DOHH2 (cell line): ENCODE measurements around the gene METTL23.
"Not testable (repeated sequence)": the region's sequence is repeated elsewhere in the genome, so short reads cannot be mapped to it uniquely, and the experiment has no call there.

Source experiments
- H3F3A ChIP-seq: fragments of 200-600 bp; sonication (generic), shearing (Covaris generic); 2 replicates; pipeline ENCODE4 v1.6.0; 2016; ENCODE audit warnings: antibody characterized with exemption, mild to moderate bottlenecking; ENCODE audit not compliant: control insufficient read depth, insufficient read depth
- H3K27ac ChIP-seq: fragments of 200-600 bp; sonication (generic); 2 replicates; pipeline ENCODE4 v1.5.1; 2014; ENCODE audit warnings: low read depth, mild to moderate bottlenecking, low read length, moderate library complexity
- H3K27me3 ChIP-seq: fragments of 200-600 bp; sonication (generic); 2 replicates; pipeline ENCODE4 v1.6.1; 2014; ENCODE audit warnings: mild to moderate bottlenecking, low read length, mixed read lengths; ENCODE audit not compliant: control insufficient read depth
- H3K36me3 ChIP-seq: fragments of 200-600 bp; sonication (generic); 2 replicates; pipeline ENCODE4 v1.6.1; 2014; ENCODE audit warnings: mild to moderate bottlenecking, low read length, moderate library complexity, mixed read lengths; ENCODE audit not compliant: control insufficient read depth
- H3K4me1 ChIP-seq: fragments of 200-600 bp; sonication (generic); 2 replicates; pipeline ENCODE4 v1.6.1; 2014; ENCODE audit warnings: mild to moderate bottlenecking, low read length, mixed read lengths; ENCODE audit not compliant: control insufficient read depth
- H3K4me2 ChIP-seq: fragments of 200-600 bp; sonication (generic); 2 replicates; pipeline ENCODE4 v1.6.0; 2014; ENCODE audit warnings: mild to moderate bottlenecking, low read length, moderate library complexity
- H3K4me3 ChIP-seq: fragments of 200-600 bp; sonication (generic); 2 replicates; pipeline ENCODE4 v1.5.1; 2014; ENCODE audit warnings: mild to moderate bottlenecking, low read length, mixed read lengths
- H3K79me2 ChIP-seq: fragments of 200-600 bp; sonication (generic); 2 replicates; pipeline ENCODE4 v1.6.1; 2014; ENCODE audit warnings: mild to moderate bottlenecking, low read length, mixed read lengths; ENCODE audit not compliant: control insufficient read depth
- H3K9me2 ChIP-seq: fragments of 200-600 bp; sonication (generic); replicated peaks from 2 replicates; pipeline ENCODE4 v1.6.1; 2014; ENCODE audit warnings: mild to moderate bottlenecking, low read length, mixed read lengths; ENCODE audit not compliant: control insufficient read depth
- H3K9me3 ChIP-seq: fragments of 200-600 bp; sonication (generic); 2 replicates; pipeline ENCODE4 v1.6.1; 2014; ENCODE audit warnings: antibody characterized with exemption, low read length, mixed read lengths; ENCODE audit not compliant: control insufficient read depth, insufficient read depth
- H4K20me1 ChIP-seq: fragments of 200-600 bp; sonication (generic); 2 replicates; pipeline ENCODE4 v1.6.0; 2014; ENCODE audit warnings: low read depth, mild to moderate bottlenecking, antibody characterized with exemption, low read length, moderate library complexity; ENCODE audit not compliant: control insufficient read depth, insufficient read depth
- EZH2phosphoT487 ChIP-seq: fragments of 200-600 bp; sonication (generic); IDR thresholded peaks from 2 replicates; pipeline ENCODE4 v1.6.1; 2017; ENCODE audit warnings: borderline replicate concordance, mild to moderate bottlenecking, antibody characterized with exemption, low read length, moderate library complexity, mixed read lengths
- TF ChIP-seq, protein P1 (sequence below): fragments of 200-600 bp; sonication (generic); IDR thresholded peaks from one replicate; pipeline ENCODE4 v1.5.1; 2014; ENCODE audit warnings: antibody characterized with exemption, mild to moderate bottlenecking, low read depth, low read length; ENCODE audit not compliant: poor library complexity, severe bottlenecking

METTL23 gene

GRCh38 chr17:76696763-76697701 lies 29.6 kb upstream of the METTL23 start:
- H3K9me3 ChIP-seq, result no peaks in the 10 kb centered on the region
- no peaks in the 10 kb centered on the region for H3K36me3 ChIP-seq
- no peaks in the 10 kb centered on the region for H3K4me1 ChIP-seq
- no peak for TF ChIP-seq EZH2phosphoT487
- TF ChIP-seq, protein P1, sequence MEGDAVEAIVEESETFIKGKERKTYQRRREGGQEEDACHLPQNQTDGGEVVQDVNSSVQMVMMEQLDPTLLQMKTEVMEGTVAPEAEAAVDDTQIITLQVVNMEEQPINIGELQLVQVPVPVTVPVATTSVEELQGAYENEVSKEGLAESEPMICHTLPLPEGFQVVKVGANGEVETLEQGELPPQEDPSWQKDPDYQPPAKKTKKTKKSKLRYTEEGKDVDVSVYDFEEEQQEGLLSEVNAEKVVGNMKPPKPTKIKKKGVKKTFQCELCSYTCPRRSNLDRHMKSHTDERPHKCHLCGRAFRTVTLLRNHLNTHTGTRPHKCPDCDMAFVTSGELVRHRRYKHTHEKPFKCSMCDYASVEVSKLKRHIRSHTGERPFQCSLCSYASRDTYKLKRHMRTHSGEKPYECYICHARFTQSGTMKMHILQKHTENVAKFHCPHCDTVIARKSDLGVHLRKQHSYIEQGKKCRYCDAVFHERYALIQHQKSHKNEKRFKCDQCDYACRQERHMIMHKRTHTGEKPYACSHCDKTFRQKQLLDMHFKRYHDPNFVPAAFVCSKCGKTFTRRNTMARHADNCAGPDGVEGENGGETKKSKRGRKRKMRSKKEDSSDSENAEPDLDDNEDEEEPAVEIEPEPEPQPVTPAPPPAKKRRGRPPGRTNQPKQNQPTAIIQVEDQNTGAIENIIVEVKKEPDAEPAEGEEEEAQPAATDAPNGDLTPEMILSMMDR, result no peak
- no peak overlapping the region for H3K27ac ChIP-seq
- H3F3A ChIP-seq, result no peaks in the 10 kb centered on the region
- H3K4me2 ChIP-seq, result no peak overlapping the region
- no peak overlapping the region for H3K4me3 ChIP-seq
- no peaks in the 10 kb centered on the region for H3K9me2 ChIP-seq
- H3K27me3 ChIP-seq, result peaks cover 39% of the 10 kb centered on the region
- H3K79me2 ChIP-seq, result no peaks in the 10 kb centered on the region
- H4K20me1 ChIP-seq, result no peaks in the 10 kb centered on the region

GRCh38 chr17:76697702-76698465 lies 28.8 kb upstream of the METTL23 start:
- Histone ChIP-seq H3K9me3 (no peaks in the 10 kb centered on the region), H3K4me3 (no peak overlapping the region), H3K4me2 (no peak overlapping the region), H3K27me3 (peaks cover 36% of the 10 kb centered on the region), H3F3A (no peaks in the 10 kb centered on the region), H4K20me1 (no peaks in the 10 kb centered on the region), H3K4me1 (no peaks in the 10 kb centered on the region), H3K36me3 (no peaks in the 10 kb centered on the region), H3K27ac (no peak overlapping the region), H3K9me2 (no peaks in the 10 kb centered on the region), H3K79me2 (no peaks in the 10 kb centered on the region)
- TF ChIP-seq, protein P1, result no peak
- no peak for TF ChIP-seq EZH2phosphoT487

DNA sequence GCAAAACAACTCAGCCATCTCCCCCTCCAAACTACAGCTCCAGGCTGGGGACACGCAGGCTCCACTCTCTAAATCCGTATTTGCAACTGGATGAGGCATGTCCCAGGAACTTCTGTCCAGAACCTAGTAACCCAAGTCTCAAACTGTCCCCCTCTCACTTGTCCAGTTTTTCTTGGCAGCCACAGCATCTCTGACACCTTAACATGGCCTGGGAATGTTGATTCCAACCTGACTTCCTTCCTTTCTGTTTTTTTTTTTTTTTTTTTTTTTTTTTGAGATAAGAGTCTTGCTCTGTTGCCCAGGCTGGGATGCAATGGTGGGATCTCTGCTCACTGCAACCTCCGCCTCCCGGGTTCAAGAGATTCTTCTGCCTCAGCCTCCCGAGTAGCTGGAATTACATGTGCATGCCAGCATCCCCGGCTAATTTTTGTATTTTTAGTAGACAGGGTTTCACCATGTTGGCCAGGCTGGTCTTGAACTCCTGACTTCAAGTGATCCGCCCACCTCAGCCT lies 28.1 kb upstream of the METTL23 start:
- not testable (repeated sequence) for H3F3A ChIP-seq, H4K20me1 ChIP-seq

GRCh38 chr17:76700270-76700616 lies 26.4 kb upstream of the METTL23 start:
- Histone ChIP-seq H3K4me2 (no peak overlapping the region), H3K4me3 (no peak overlapping the region), H3K36me3 (no peaks in the 10 kb centered on the region), H3K9me3 (no peaks in the 10 kb centered on the region), H3F3A (no peaks in the 10 kb centered on the region), H3K4me1 (no peaks in the 10 kb centered on the region), H3K27ac (no peak overlapping the region), H4K20me1 (no peaks in the 10 kb centered on the region), H3K9me2 (no peaks in the 10 kb centered on the region), H3K27me3 (peaks cover 33% of the 10 kb centered on the region), H3K79me2 (no peaks in the 10 kb centered on the region)
- no peak for TF ChIP-seq EZH2phosphoT487
- TF ChIP-seq, protein P1, result no peak

More for the DNA sequence above, 28.1 kb upstream of the METTL23 start:
- H3K27ac ChIP-seq, H3K9me2 ChIP-seq, H3K4me1 ChIP-seq, H3K9me3 ChIP-seq, H3K4me3 ChIP-seq, H3K36me3 ChIP-seq, H3K79me2 ChIP-seq, H3K4me2 ChIP-seq: not testable (repeated sequence)
- peaks cover 36% of the 10 kb centered on the region for H3K27me3 ChIP-seq
